Measurements from ENCODE around the gene BABAM2. TPM values are rescaled to one million over a fixed set of nuclear protein-coding genes. Genes with fewer than 3 reads are reported as not detected.

The BABAM2 gene
- total RNA-seq, 2 experiments from 2014 or later: 41.8 to 47.2 TPM

- Mint-ChIP-seq H3K27ac (peak overlapping the region; percentile 13), H3K4me3 (no peak overlapping the region), H3K36me3 (ENCODE audit: low read depth) (no peaks in the 10 kb centered on the region), H3K27me3 (ENCODE audit: low read depth) (no peaks in the 10 kb centered on the region), H3K9me3 (no peaks in the 10 kb centered on the region), H3K4me1 (ENCODE audit: low read depth) (peaks cover 38% of the 10 kb centered on the region)
- DNase-seq: no peak
- intact Hi-C loops (cut with micrococcal nuclease): no loop called here
- CTCF ChIA-PET: no interaction called here
Measured at GRCh38 chr2:28355521-28356094, 465.1 kb downstream of the BABAM2 start.

GRCh38 chr2:28356095-28356911, 465.8 kb downstream of the BABAM2 start:
- no peaks in the 10 kb centered on the region for H3K36me3 Mint-ChIP-seq (ENCODE audit: low read depth)
- intact Hi-C loops (cut with micrococcal nuclease): no loop called here
- CTCF ChIA-PET: no interaction called here
- H3K9me3 Mint-ChIP-seq: no peaks in the 10 kb centered on the region
- peaks cover 41% of the 10 kb centered on the region for H3K4me1 Mint-ChIP-seq (ENCODE audit: low read depth)
- H3K4me3 Mint-ChIP-seq: no peak overlapping the region
- H3K27ac Mint-ChIP-seq: no peak overlapping the region
- no peaks in the 10 kb centered on the region for H3K27me3 Mint-ChIP-seq (ENCODE audit: low read depth)
- DNase-seq: peak; percentile 45

GRCh38 chr2:28357055-28357454, 466.5 kb downstream of the BABAM2 start:
- Mint-ChIP-seq H3K4me3 (no peak overlapping the region), H3K27me3 (ENCODE audit: low read depth) (no peaks in the 10 kb centered on the region), H3K4me1 (ENCODE audit: low read depth) (peaks cover 35% of the 10 kb centered on the region), H3K36me3 (ENCODE audit: low read depth) (no peaks in the 10 kb centered on the region), H3K27ac (no peak overlapping the region), H3K9me3 (no peaks in the 10 kb centered on the region)
- CTCF ChIA-PET: no interaction called here
- intact Hi-C loops (cut with micrococcal nuclease): no loop called here
- DNase-seq: no peak

- no peaks in the 10 kb centered on the region for H3K9me3 Mint-ChIP-seq
- DNase-seq: no peak
- CTCF ChIA-PET: no interaction called here
- no peak overlapping the region for H3K4me3 Mint-ChIP-seq
- peak overlapping the region; percentile 83 for H3K27ac Mint-ChIP-seq
- peaks cover 41% of the 10 kb centered on the region for H3K4me1 Mint-ChIP-seq (ENCODE audit: low read depth)
- H3K27me3 Mint-ChIP-seq (ENCODE audit: low read depth): no peaks in the 10 kb centered on the region
- intact Hi-C loops (cut with micrococcal nuclease): no loop called here
- no peaks in the 10 kb centered on the region for H3K36me3 Mint-ChIP-seq (ENCODE audit: low read depth)
Measured at GRCh38 chr2:28357948-28358667, 467.6 kb downstream of the BABAM2 start.

GRCh38 chr2:28358668-28359201, 468.2 kb downstream of the BABAM2 start:
- Mint-ChIP-seq H3K27me3 (ENCODE audit: low read depth) (no peaks in the 10 kb centered on the region), H3K36me3 (ENCODE audit: low read depth) (no peaks in the 10 kb centered on the region), H3K4me1 (ENCODE audit: low read depth) (peaks cover 41% of the 10 kb centered on the region), H3K27ac (peak overlapping the region; percentile 83), H3K4me3 (peak overlapping the region; percentile 16), H3K9me3 (no peaks in the 10 kb centered on the region)
- intact Hi-C loops (cut with micrococcal nuclease): loop anchor here (1.0 kb wide), 1 partner anchor 32 kb away; no protein-coding TSS in a partner anchor
- DNase-seq: no peak
- CTCF ChIA-PET: interaction anchor here (0.6 kb wide), 1 partner anchor 1576 kb away, joined by 5 read pairs; no protein-coding TSS in a partner anchor

- CTCF ChIA-PET: interaction anchor here (0.6 kb wide), 1 partner anchor 1577 kb away, joined by 5 read pairs; no protein-coding TSS in a partner anchor
- H3K9me3 Mint-ChIP-seq: no peaks in the 10 kb centered on the region
- intact Hi-C loops (cut with micrococcal nuclease): loop anchor here (1.0 kb wide), 1 partner anchor 31 kb away; no protein-coding TSS in a partner anchor
- no peaks in the 10 kb centered on the region for H3K36me3 Mint-ChIP-seq (ENCODE audit: low read depth)
- peak; percentile 91 for DNase-seq
- H3K4me3 Mint-ChIP-seq: peak overlapping the region; percentile 16
- H3K27ac Mint-ChIP-seq: peak overlapping the region; percentile 83
- H3K27me3 Mint-ChIP-seq (ENCODE audit: low read depth): no peaks in the 10 kb centered on the region
- H3K4me1 Mint-ChIP-seq (ENCODE audit: low read depth): peaks cover 45% of the 10 kb centered on the region
Measured at GRCh38 chr2:28359222-28360057, 468.9 kb downstream of the BABAM2 start.

- intact Hi-C loops (cut with micrococcal nuclease): no loop called here
- Mint-ChIP-seq H3K27me3 (ENCODE audit: low read depth) (no peaks in the 10 kb centered on the region), H3K27ac (peak overlapping the region; percentile 41), H3K36me3 (ENCODE audit: low read depth) (no peaks in the 10 kb centered on the region), H3K4me3 (no peak overlapping the region), H3K4me1 (ENCODE audit: low read depth) (peaks cover 50% of the 10 kb centered on the region), H3K9me3 (no peaks in the 10 kb centered on the region)
- CTCF ChIA-PET: no interaction called here
- DNase-seq: no peak
Measured at GRCh38 chr2:28360058-28360717, 469.7 kb downstream of the BABAM2 start.

GRCh38 chr2:28360718-28361293, 470.3 kb downstream of the BABAM2 start:
- H3K27ac Mint-ChIP-seq: no peak overlapping the region
- no peak overlapping the region for H3K4me3 Mint-ChIP-seq
- DNase-seq: peak; percentile 30
- no peaks in the 10 kb centered on the region for H3K36me3 Mint-ChIP-seq (ENCODE audit: low read depth)
- H3K27me3 Mint-ChIP-seq (ENCODE audit: low read depth): no peaks in the 10 kb centered on the region
- H3K9me3 Mint-ChIP-seq: no peaks in the 10 kb centered on the region
- H3K4me1 Mint-ChIP-seq (ENCODE audit: low read depth): peaks cover 53% of the 10 kb centered on the region
- intact Hi-C loops (cut with micrococcal nuclease): no loop called here
- CTCF ChIA-PET: interaction anchor here (0.6 kb wide), 1 partner anchor 100 kb away, joined by 4 read pairs; no protein-coding TSS in a partner anchor

GRCh38 chr2:28361991-28362710, 471.6 kb downstream of the BABAM2 start:
- no peak for DNase-seq
- intact Hi-C loops (cut with micrococcal nuclease): no loop called here
- CTCF ChIA-PET: no interaction called here
- H3K36me3 Mint-ChIP-seq (ENCODE audit: low read depth): no peaks in the 10 kb centered on the region
- no peaks in the 10 kb centered on the region for H3K9me3 Mint-ChIP-seq
- H3K4me3 Mint-ChIP-seq: no peak overlapping the region
- H3K27ac Mint-ChIP-seq: peak overlapping the region; percentile 17
- peaks cover 65% of the 10 kb centered on the region for H3K4me1 Mint-ChIP-seq (ENCODE audit: low read depth)
- H3K27me3 Mint-ChIP-seq (ENCODE audit: low read depth): no peaks in the 10 kb centered on the region

- Mint-ChIP-seq H3K36me3 (ENCODE audit: low read depth) (no peaks in the 10 kb centered on the region), H3K4me1 (ENCODE audit: low read depth) (peaks cover 68% of the 10 kb centered on the region), H3K27ac (no peak overlapping the region), H3K4me3 (no peak overlapping the region), H3K9me3 (no peaks in the 10 kb centered on the region), H3K27me3 (ENCODE audit: low read depth) (no peaks in the 10 kb centered on the region)
- intact Hi-C loops (cut with micrococcal nuclease): no loop called here
- CTCF ChIA-PET: no interaction called here
- no peak for DNase-seq
Measured at GRCh38 chr2:28362991-28363521, 472.5 kb downstream of the BABAM2 start.
